ENCODE data around the gene LYZ. TPM values are rescaled to one million over a fixed set of nuclear protein-coding genes. Genes with fewer than 3 reads are reported as not detected.

The LYZ gene
- total RNA-seq, 4 donors from 2014 or later: 7.6 to 74.3 (median 32.6) TPM

- H3K4me1 ChIP-seq: peaks cover 0 to 5% (median 0%) of the 10 kb centered on the region in 3 donors
- H3K27ac ChIP-seq: no peak overlapping the region
- H3K9me3 ChIP-seq: no peaks in the 10 kb centered on the region
- H3K27me3 ChIP-seq: peaks cover 3% of the 10 kb centered on the region
- H3K36me3 ChIP-seq: no peaks in the 10 kb centered on the region
- ATAC-seq: no peak
- TF ChIP-seq EP300 (IDR thresholded peaks at IDR 0.05): no peak
- no peak for TF ChIP-seq POLR2AphosphoS5 (IDR thresholded peaks at IDR 0.05)
- no peak for TF ChIP-seq CTCF (IDR thresholded peaks at IDR 0.05)
- TF ChIP-seq POLR2A (IDR thresholded peaks at IDR 0.05): no peak
- H3K4me3 ChIP-seq: no peak overlapping the region
- 70 to 100% methylated on average over 1 of the region's 1 CpG for WGBS, 2 donors (ENCODE audit: low coverage in 1 of 2)
Observed at GRCh38 chr12:69354172-69354555, 6.0 kb downstream of the LYZ start.

GRCh38 chr12:69354556-69355187 is 6.5 kb downstream of the LYZ start:
- no peaks in the 10 kb centered on the region for H3K36me3 ChIP-seq
- WGBS, 2 donors (ENCODE audit: low coverage in 1 of 2): 40 to 50% methylated on average over 1 of the region's 1 CpG
- no peak for ATAC-seq
- TF ChIP-seq CTCF (IDR thresholded peaks at IDR 0.05) (no peak), EP300 (IDR thresholded peaks at IDR 0.05) (no peak), POLR2AphosphoS5 (IDR thresholded peaks at IDR 0.05) (no peak), POLR2A (IDR thresholded peaks at IDR 0.05) (no peak)
- H3K4me1 ChIP-seq: peaks cover 0 to 8% (median 0%) of the 10 kb centered on the region in 3 donors
- H3K27me3 ChIP-seq: peaks cover 3% of the 10 kb centered on the region
- no peak overlapping the region for H3K4me3 ChIP-seq
- no peak overlapping the region for H3K27ac ChIP-seq
- no peaks in the 10 kb centered on the region for H3K9me3 ChIP-seq

DNA sequence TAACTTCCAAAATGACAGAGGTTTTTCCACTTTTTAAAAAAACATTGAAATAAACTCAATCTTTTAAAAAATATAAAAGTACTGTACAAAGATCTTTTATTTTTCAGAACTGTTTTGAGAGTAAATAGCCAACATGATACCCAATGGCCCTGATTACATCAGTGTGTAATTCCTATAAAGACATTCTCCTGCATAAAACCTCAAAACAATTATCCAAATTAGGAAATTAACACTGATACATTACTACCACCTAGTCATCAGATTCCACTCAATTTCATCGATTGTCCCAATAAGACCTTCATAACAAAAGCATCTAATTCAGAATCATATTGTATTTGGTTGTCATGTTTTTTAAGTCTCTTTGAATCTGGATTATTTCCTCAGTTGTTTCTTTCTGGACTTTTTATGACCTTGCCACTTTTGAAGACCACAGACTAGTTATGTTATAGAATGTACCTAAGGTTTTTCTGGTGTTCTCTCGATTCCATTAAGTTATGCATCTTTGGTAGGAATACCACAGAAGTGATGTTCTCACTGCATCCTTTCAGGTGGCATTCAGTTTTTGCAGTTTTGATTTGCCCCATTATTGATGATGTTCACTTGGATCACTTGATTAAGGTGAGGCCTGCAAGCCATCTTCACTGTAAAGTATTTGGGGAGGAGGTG is 7.3 kb downstream of the LYZ start:
- H3K36me3 ChIP-seq: no peaks in the 10 kb centered on the region
- 61 to 100% methylated on average over 1 to 2 of the region's 2 CpGs for WGBS, 2 donors (ENCODE audit: low coverage in 1 of 2)
- no peak for ATAC-seq

GRCh38 chr12:69359531-69360347 is 11.6 kb downstream of the LYZ start, which contains the start of gene YEATS4:
Gene YEATS4, plus strand, starts transcription at chr12:69359743. Its CDS starts 230 bp downstream, at chr12:69359973.
- no peaks in the 10 kb centered on the region for H3K9me3 ChIP-seq
- peaks cover 0 to 14% of the 10 kb centered on the region in 2 donors for H3K36me3 ChIP-seq
- H3K27ac ChIP-seq: peak within 1 kb of the TSS; percentile 92 to 98 (median 95)
- WGBS, 2 donors (ENCODE audit: low coverage in 1 of 2): 0 to 10% methylated on average over 1 to 2 of the region's 70 CpGs
- H3K4me1 ChIP-seq: peaks cover 0 to 21% (median 0%) of the 10 kb centered on the region in 3 donors
- TF ChIP-seq CTCF (IDR thresholded peaks at IDR 0.05) (peak in 2 of 4 experiments; percentile 15 to 23), POLR2A (IDR thresholded peaks at IDR 0.05) (peak; percentile 67 to 72), EP300 (IDR thresholded peaks at IDR 0.05) (peak; percentile 21), POLR2AphosphoS5 (IDR thresholded peaks at IDR 0.05) (peak; percentile 83)
- H3K27me3 ChIP-seq: no peaks in the 10 kb centered on the region
- peak; percentile 97 for ATAC-seq
- peak within 1 kb of the TSS; percentile 68 to 80 for H3K4me3 ChIP-seq

More for the DNA sequence above, 7.3 kb downstream of the LYZ start:
- Histone ChIP-seq H3K27ac (no peak overlapping the region), H3K9me3 (no peaks in the 10 kb centered on the region), H3K4me3 (no peak overlapping the region), H3K4me1 (peaks cover 0 to 12% (median 0%) of the 10 kb centered on the region in 3 donors), H3K27me3 (peaks cover 3% of the 10 kb centered on the region)
- TF ChIP-seq POLR2AphosphoS5 (IDR thresholded peaks at IDR 0.05): no peak
- no peak for TF ChIP-seq CTCF (IDR thresholded peaks at IDR 0.05)
- TF ChIP-seq POLR2A (IDR thresholded peaks at IDR 0.05): no peak
- TF ChIP-seq EP300 (IDR thresholded peaks at IDR 0.05): no peak
